Measurements from ENCODE around the gene PPP2R5C.

The PPP2R5C gene

DNA sequence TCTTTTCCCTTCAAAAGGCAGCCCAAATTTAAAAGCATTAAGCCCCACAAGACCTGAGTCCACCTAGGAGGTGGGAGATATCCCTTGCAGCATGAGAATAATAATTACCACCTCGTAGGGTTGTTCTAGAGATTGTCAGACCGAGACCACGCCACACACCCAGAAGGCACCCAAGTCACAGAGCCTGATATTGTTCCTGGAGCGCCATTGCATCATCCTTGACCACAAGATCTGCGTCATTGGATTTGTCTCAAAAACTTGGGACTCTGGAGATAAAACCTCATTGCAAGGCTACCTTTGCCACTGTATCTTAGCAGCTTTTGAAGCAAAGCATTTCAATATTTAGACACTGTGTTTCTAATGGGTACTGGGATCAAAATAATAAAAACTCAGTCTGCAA lies 29.4 kb upstream of the PPP2R5C start:
- DNase-seq (ENCODE audit: extremely low spot score), result no peak
- TF ChIP-seq CTCF (IDR thresholded peaks at IDR 0.05; ENCODE audit: control extremely low read depth, extremely low read depth, low read depth, missing control alignments), result no peak
- POLR2A ChIA-PET, result no interaction called here
- CTCF ChIA-PET, result interaction anchor here (1.3 to 2.8 kb wide), 2 partner anchors 22 to 25 kb away, joined by 4 to 10 read pairs; no protein-coding TSS in a partner anchor

- POLR2A ChIA-PET, result no interaction called here
- CTCF ChIA-PET, result no interaction called here
- no peak for TF ChIP-seq CTCF (IDR thresholded peaks at IDR 0.05; ENCODE audit: control extremely low read depth, extremely low read depth, low read depth, missing control alignments)
- no peak for DNase-seq (ENCODE audit: extremely low spot score)
These were observed 28.3 kb upstream of the PPP2R5C start for GRCh38 chr14:101733211-101733610.

DNA sequence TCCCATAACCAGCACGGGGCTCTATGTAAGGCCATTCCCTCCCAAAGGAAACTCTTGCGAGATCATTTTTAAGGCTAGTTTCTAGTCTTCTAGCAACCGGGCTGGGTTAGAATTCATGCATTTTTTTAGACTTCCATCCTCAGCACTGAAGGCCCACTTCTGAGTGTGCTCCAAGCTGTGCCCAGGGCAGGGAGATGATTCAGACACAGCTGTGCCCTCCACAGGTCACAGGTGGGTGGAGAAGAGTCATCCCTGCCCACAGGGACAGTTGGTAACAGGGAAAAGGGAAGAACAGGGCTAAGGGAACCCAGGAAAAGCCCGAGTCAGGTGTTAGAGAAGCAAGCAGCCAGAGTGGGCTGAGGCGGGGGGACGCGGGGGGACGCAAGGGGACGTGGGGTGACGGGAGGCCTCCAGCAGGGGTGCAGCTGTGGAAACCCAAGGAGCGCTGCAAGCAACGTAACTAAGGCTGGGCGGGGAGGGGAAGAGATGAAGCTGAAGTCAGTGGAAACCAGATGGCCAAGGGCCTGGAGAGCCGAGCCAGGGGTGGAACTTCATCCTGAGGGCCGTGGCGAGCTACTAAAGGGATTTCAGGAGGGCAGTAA lies 27.2 kb upstream of the PPP2R5C start:
- ChIA-PET POLR2A (no interaction called here), CTCF (interaction anchor here (0.8 to 1.9 kb wide), 3 partner anchors 8 to 36 kb away, joined by 3 to 5 read pairs (median 4); no protein-coding TSS in a partner anchor)
- DNase-seq (ENCODE audit: extremely low spot score), result no peak
- TF ChIP-seq CTCF (IDR thresholded peaks at IDR 0.05; ENCODE audit: control extremely low read depth, extremely low read depth, low read depth, missing control alignments), result no peak

DNA sequence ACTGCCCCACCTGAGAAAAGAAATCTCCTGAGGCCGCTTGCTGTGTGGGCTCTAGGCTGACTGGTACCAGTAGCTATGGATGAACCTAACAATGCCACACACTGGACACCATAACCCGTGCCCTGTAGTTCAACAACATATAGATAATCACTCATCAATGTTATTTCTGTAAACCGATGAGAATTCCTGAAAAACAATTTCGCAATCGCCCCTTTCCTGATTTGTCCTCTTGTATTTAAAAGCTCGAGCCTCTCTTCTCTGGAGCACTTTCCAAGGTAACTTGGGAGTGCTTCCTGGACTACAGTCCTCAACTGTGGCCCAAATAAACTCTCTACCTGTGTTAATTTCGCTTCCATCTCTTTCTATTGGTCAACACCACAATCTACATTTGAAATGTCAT lies 26.1 kb upstream of the PPP2R5C start:
- POLR2A ChIA-PET, result no interaction called here
- DNase-seq (ENCODE audit: extremely low spot score), result no peak
- TF ChIP-seq CTCF (IDR thresholded peaks at IDR 0.05; ENCODE audit: control extremely low read depth, extremely low read depth, low read depth, missing control alignments), result no peak
- CTCF ChIA-PET, result interaction anchor here (1.1 to 1.9 kb wide), 3 partner anchors 9 to 1202 kb away, joined by 3 to 5 read pairs (median 4); no protein-coding TSS in a partner anchor

DNA sequence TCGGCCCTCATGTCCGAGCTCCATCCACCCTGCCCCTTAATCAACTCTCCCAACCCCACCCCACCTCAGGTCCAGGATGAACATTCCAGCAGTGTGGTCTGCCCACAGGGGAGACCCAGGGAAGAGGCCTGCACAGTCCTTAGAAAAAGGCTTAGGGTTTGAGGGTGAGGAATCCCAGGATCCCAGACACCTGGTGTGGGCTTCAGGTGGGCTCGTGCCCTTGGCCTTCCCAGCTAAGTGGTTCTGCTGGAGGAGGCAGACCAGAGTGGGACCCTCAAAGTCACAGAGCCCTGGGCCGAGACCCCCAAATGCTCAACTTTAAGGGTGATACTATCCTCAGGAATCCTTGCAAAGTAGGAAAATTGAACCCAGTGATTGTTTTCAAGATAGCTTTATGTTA lies 25.4 kb upstream of the PPP2R5C start:
- no peak for DNase-seq (ENCODE audit: extremely low spot score)
- ChIA-PET POLR2A (no interaction called here), CTCF (interaction anchor here (1.1 to 1.9 kb wide), 2 partner anchors 35 to 1202 kb away, joined by 3 to 5 read pairs; no protein-coding TSS in a partner anchor)
- no peak for TF ChIP-seq CTCF (IDR thresholded peaks at IDR 0.05; ENCODE audit: control extremely low read depth, extremely low read depth, low read depth, missing control alignments)

GRCh38 chr14:101736585-101736984 lies 24.9 kb upstream of the PPP2R5C start:
- TF ChIP-seq CTCF (IDR thresholded peaks at IDR 0.05; ENCODE audit: control extremely low read depth, extremely low read depth, low read depth, missing control alignments), result no peak
- ChIA-PET POLR2A (no interaction called here), CTCF (interaction anchor here (1.1 to 1.9 kb wide), 2 partner anchors 34 to 1203 kb away, joined by 3 to 5 read pairs; no protein-coding TSS in a partner anchor)
- no peak for DNase-seq (ENCODE audit: extremely low spot score)

Measured in GM10248 (cell line).